Kidney capillary endothelial cell (primary cell): Measurements from ENCODE around the gene CT45A10.
"Not testable (repeated sequence)": the region's sequence is repeated elsewhere in the genome, so short reads cannot be mapped to it uniquely, and the experiment has no call there.

ENCODE experiments used
- DNase-seq: peaks from one replicate; pipeline ENCODE4 v3.0.0-alpha.2; 2018; ENCODE audit warnings: low spot score

The CT45A10 gene, protein sequence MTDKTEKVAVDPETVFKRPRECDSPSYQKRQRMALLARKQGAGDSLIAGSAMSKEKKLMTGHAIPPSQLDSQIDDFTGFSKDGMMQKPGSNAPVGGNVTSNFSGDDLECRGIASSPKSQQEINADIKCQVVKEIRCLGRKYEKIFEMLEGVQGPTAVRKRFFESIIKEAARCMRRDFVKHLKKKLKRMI

DNA sequence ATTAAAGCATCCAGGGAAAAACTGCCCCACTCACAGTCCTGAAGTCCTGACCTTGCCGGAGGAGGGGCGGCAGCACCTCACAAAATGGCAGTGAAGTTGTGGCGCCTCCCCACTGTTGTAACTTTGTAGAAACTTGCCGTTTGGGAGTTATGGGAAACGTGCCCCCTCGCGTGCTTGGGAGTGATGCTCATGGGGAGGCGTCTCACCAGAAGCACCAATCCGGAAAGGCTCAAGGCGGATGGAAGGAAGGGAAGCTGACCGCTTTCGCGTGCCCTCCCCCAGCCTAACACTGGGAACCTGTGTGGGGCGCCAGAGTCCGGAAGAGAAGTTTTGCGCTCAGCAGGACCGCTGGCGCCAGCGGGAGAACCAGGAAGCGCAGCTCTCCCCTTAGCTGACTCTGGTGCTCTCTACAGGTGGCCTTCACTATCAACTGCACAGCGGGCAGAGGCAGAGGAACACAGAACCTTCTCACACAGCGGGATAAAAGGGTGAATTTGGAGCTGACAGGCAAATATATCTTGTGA, at the start of gene CT45A10, which contains the start of gene SAGE1:
TSS of gene CT45A10 (minus strand) at position 151 of the 524 bp plus-strand sequence. CDS start 8,100 bp downstream, outside the sequence.
TSS of gene SAGE1 (plus strand) at position 423 of the 524 bp plus-strand sequence. CDS start 2,527 bp downstream, outside the sequence.
- no peak for DNase-seq

DNA sequence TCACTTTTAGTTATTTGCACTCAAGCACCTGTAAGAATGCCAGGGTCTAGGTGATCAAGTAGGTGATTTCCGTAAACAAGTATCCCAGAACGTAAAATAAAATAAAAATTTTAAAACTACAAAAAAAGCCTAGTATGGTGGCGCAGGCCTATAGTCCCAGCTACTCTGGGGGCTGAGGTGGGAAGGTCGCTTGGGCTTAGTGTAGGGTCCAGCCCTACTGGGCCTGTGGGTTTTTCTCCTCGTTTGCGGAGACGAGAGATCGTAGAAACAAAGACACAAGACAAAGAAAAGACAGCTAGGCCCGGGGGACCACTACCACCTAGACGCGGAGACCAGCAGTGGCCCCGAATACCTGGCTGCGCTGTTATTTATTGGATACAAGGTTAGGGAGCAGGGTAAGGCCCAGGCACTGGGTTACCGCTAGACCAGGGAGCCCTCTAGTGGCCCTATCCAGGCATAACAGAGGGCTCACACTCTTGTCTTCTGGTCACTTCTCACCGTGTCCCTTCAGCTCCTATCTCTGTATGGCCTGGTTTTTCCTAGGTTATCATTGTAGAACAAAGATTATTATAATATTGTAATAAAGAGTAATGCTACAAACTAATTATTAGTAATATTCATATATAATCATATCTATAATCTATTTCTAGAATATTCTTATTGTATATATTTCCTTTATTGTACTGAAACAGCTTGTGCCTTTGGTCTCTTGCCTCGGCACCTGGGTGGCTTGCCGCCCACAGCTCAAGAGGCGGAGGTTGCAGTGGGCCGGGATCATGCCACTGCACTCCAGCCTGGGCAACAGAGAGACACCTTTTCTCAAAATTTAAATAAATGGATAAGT, 38.6 kb upstream of the CT45A10 start:
- DNase-seq, result peak; percentile 24

DNA sequence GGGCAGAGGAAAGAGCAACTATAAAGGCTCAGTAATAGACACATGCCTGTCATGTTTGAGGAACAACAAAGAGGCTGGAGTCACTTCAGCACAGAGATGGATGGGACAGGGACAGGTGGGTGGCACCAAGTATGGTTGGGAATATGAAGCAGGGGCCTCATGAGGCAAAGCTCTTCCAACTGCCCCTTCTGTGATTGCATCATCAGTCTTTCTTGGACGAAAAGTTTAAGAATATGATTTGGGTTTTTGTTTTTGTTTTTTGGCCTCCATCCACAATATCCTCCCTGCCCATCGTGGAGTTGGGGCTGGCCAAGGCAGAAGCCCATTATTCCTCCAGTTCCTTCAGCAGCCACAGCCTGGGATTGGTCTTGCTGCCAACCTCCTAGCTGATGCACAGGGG, 34.7 kb upstream of the CT45A10 start:
- DNase-seq, result no peak

DNA sequence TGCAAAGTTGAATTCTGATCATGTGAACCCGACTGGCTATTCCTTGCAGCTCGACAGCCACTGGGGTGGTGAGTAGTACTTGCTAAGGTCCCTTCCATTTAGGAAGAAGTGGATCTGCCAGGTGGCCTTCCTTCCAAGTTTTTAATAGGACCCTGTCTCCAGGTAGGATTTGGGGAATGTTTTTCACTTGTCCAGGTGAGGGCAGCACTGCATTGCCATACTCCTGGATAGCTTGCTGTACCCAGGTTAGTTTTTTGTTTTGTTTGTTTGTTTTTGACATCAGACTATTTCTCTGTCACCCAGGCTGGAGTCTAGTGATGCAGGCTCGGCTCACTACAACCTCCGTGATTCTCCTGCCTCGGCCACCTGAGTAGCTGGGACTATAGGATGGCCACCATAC, 30.1 kb upstream of the CT45A10 start:
- DNase-seq, result no peak

DNA sequence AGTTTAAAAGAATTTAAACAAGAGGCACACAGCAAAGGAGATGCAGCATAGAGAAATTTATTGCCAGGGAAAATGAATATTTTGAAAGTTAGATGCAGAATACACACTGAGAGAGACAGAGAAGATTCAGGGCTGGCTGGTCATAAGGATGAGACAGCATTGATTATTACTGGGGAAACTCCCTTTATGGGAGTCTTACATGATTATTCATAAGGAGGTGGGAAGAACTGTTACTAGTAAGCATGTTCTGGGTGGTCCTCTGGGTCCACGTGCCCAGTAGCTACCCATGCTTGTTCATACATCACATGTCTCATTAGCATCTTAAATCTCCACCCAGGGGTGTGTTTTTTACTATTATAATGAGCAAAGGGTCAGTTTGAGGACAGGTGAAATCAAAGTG, 27.3 kb upstream of the CT45A10 start:
- DNase-seq, result not testable (repeated sequence)

DNA sequence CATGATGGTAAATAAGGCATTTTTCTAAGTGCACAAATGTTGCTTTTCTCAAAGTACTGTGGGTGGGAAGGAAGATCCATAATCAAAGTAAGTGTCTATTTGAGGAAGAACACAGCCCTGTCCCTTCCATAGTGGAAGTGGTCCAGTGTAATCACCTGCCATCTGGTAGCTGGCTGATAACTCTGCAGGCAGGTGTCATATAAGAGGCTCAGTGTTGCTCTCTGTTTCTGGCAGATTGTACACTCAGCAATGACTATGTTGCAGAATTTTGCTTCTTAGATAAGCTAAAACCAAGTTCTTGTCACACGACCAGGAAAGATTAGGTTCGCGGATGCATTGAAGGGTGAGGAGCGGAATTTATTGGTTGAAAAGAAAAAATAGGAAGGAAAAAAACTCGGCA, 21.2 kb upstream of the CT45A10 start:
- DNase-seq, result no peak

DNA sequence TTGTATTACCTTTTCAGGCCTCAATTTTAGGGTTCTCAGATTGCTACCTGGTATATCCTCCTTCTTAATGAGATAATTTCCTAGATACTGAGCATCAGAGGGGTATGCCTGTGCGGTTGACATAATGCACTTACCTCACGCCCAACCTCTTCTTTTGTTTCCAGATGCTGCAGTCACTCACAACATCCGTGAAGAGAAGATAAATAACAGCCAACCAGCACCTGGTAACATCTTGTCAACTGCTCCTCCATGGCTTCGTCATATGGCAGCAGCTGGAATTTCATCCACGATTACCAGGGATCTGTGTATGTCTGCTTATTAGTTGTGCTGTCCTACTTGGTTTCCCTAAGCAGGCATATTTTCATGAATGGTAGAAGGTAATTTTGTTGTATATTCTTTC, 17.0 kb upstream of the CT45A10 start:
- DNase-seq, result no peak

DNA sequence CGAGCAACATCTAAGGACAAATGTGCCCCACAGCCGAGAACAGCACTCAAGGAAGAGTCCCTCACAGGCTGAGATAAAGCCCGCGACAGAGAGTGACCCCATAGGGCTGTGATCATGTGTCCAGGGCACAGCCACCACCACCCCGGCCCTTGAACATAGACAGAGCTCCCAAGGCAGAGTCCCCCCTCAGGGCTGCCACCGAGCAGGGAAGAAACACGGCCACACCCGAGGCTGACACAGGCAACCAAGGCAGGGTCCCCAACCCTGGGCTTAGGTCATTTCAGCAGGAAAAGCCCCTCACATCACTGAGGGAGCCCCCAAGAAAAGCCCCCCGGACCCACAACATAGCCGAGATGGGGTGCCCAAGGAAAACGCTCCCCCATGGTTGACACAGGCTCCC, 463 bp downstream of the CT45A10 start:
- no peak for DNase-seq

DNA sequence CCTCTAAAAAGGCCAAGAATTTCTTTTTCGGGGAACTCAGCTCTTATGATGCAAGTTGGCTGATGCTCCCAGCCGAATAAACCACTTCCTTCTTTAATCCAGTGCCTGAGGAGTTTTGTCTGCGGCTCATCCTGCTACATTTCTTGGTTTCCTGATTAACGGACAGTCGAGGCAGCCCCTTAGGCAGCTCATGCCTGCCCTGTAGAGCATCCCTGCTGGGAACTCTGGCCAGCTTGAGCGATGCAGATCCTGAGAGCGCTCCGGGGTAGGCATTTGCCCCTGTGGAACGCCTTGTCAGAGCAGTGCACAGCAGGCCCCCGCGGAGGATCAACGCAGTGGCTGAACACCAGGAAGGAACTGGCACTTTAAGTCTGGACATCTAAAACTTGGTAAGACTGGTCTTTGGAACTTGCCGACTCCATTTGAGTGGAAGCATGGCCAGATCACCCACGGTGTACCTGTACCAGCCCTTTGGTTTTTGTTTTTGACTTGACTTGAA, 3.1 kb downstream of the CT45A10 start:
- DNase-seq, result no peak

DNA sequence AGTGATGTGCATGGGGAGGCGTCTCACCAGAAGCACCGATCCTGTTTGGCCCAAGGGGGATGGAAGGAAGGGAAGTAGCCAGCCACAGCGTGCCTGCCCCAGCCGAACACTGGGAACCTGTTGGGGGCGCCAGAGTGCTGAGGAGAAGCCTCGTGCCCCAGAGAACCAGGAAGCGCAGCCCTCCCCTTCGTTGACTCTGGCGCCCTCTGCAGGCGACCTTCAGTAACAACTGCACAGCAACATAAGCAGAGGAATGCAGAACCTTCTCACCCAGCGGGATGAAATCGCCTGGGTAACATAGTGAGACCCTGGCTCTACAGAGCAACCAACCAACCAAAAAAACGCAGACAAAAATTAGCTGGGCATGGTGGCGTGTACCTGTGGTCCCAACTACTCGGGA, 4.3 kb downstream of the CT45A10 start:
- not testable (repeated sequence) for DNase-seq

DNA sequence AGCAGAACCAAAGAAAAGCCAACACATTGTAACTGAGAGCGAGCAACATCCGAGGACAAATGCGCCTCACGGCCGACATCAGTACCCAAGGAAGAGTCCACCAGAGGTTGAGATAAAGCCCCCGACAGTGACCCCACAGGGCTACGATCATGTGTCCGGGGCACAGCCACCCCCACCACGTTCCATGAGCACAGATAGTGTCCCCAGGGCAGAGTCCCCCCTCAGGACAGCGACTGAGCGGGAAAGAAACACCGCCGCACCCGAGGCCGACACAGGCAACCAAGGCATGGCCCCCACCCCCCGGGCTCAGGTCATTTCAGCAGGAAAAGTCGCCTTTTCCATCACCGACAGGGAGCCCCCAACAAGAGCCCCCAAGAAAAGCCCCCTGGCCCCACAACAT, 5.0 kb downstream of the CT45A10 start:
- not testable (repeated sequence) for DNase-seq

DNA sequence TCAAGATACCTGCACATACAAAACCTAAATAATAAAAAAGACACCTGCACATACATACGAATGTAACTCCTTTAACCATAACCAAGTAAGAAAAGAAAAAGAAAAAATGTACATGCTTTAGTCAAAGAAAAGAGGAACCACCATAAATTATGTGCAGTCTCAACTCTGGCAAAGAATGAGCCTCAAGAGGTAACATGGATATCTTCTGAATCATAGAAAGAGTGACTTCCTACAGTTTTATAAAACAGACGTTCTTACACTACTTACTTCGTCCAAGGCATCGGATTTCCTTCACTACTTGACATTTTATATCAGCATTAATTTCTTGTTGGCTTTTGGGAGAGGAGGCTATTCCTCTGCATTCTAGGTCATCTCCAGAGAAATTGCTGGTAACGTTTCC, 10.5 kb downstream of the CT45A10 start:
- not testable (repeated sequence) for DNase-seq

DNA sequence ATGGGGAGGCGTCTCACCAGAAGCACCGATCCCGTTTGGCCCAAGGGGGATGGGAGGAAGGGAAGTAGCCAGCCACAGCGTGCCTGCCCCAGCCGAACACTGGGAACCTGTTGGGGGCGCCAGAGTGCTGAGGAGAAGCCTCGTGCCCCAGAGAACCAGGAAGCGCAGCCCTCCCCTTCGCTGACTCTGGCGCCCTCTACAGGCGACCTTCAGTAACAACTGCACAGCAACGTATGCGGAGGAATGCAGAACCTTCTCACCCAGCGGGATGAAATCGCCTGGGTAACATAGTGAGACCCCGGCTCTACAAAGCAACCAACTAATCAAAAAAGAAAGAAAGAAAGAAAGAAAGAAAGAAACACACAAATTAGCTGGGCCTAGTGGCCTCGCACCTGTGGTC, 21.5 kb downstream of the CT45A10 start, which contains the start of gene CT45A9:
TSS of gene CT45A9 (minus strand) at position 101 of the 400 bp plus-strand sequence. CDS start 3,751 bp downstream, outside the sequence.
- DNase-seq, result not testable (repeated sequence)

DNA sequence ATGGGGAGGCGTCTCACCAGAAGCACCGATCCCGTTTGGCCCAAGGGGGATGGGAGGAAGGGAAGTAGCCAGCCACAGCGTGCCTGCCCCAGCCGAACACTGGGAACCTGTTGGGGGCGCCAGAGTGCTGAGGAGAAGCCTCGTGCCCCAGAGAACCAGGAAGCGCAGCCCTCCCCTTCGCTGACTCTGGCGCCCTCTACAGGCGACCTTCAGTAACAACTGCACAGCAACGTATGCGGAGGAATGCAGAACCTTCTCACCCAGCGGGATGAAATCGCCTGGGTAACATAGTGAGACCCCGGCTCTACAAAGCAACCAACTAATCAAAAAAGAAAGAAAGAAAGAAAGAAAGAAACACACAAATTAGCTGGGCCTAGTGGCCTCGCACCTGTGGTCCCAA, 38.8 kb downstream of the CT45A10 start, which contains the start of gene CT45A8:
TSS of gene CT45A8 (minus strand) at position 101 of the 400 bp plus-strand sequence. CDS start 3,755 bp downstream, outside the sequence.
- DNase-seq, result not testable (repeated sequence)

DNA sequence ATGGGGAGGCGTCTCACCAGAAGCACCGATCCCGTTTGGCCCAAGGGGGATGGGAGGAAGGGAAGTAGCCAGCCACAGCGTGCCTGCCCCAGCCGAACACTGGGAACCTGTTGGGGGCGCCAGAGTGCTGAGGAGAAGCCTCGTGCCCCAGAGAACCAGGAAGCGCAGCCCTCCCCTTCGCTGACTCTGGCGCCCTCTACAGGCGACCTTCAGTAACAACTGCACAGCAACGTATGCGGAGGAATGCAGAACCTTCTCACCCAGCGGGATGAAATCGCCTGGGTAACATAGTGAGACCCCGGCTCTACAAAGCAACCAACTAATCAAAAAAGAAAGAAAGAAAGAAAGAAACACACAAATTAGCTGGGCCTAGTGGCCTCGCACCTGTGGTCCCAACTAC, 56.1 kb downstream of the CT45A10 start, which contains the start of gene CT45A7:
TSS of gene CT45A7 (minus strand) at position 101 of the 400 bp plus-strand sequence. CDS start 3,747 bp downstream, outside the sequence.
- not testable (repeated sequence) for DNase-seq
